ENCODE results near the gene CDH13.

The CDH13 gene

GRCh38 chr16:83473926-83474650, 847.3 kb downstream of the CDH13 start:
- no peak overlapping the region for H3K9ac ChIP-seq (ENCODE audit: low read length)
- H3K36me3 ChIP-seq (ENCODE audit: insufficient read depth, low read length), result no peaks in the 10 kb centered on the region
- no peaks in the 10 kb centered on the region for H3K27me3 ChIP-seq (ENCODE audit: control insufficient read depth in 1 of 2, insufficient read depth in 2 of 2, low read length in 2 of 2)
- H3K4me3 ChIP-seq (ENCODE audit: low read depth in 1 of 2, low read length in 2 of 2), result no peak overlapping the region
- no peaks in the 10 kb centered on the region for H3K4me1 ChIP-seq (ENCODE audit: insufficient read depth, low read length)
- no peak overlapping the region for H3K27ac ChIP-seq (ENCODE audit: low read depth, low read length)
- H3K9me3 ChIP-seq (ENCODE audit: low read length), result no peaks in the 10 kb centered on the region

GRCh38 chr16:83475108-83475507, 848.3 kb downstream of the CDH13 start:
- Histone ChIP-seq H3K4me1 (ENCODE audit: insufficient read depth, low read length) (no peaks in the 10 kb centered on the region), H3K27me3 (ENCODE audit: control insufficient read depth in 1 of 2, insufficient read depth in 2 of 2, low read length in 2 of 2) (no peaks in the 10 kb centered on the region), H3K9me3 (ENCODE audit: low read length) (no peaks in the 10 kb centered on the region), H3K27ac (ENCODE audit: low read depth, low read length) (no peak overlapping the region), H3K9ac (ENCODE audit: low read length) (no peak overlapping the region), H3K4me3 (ENCODE audit: low read depth in 1 of 2, low read length in 2 of 2) (no peak overlapping the region), H3K36me3 (ENCODE audit: insufficient read depth, low read length) (no peaks in the 10 kb centered on the region)

- no peak overlapping the region for H3K4me3 ChIP-seq (ENCODE audit: low read depth in 1 of 2, low read length in 2 of 2)
- no peaks in the 10 kb centered on the region for H3K9me3 ChIP-seq (ENCODE audit: low read length)
- no peaks in the 10 kb centered on the region for H3K4me1 ChIP-seq (ENCODE audit: insufficient read depth, low read length)
- no peak overlapping the region for H3K9ac ChIP-seq (ENCODE audit: low read length)
- H3K27ac ChIP-seq (ENCODE audit: low read depth, low read length), result no peak overlapping the region
- no peaks in the 10 kb centered on the region for H3K36me3 ChIP-seq (ENCODE audit: insufficient read depth, low read length)
- H3K27me3 ChIP-seq (ENCODE audit: control insufficient read depth in 1 of 2, insufficient read depth in 2 of 2, low read length in 2 of 2), result no peaks in the 10 kb centered on the region
These were observed 854.8 kb downstream of the CDH13 start for GRCh38 chr16:83481589-83481988.

GRCh38 chr16:83482545-83483162, 855.9 kb downstream of the CDH13 start:
- Histone ChIP-seq H3K27me3 (ENCODE audit: control insufficient read depth in 1 of 2, insufficient read depth in 2 of 2, low read length in 2 of 2) (no peaks in the 10 kb centered on the region), H3K27ac (ENCODE audit: low read depth, low read length) (no peak overlapping the region), H3K9ac (ENCODE audit: low read length) (no peak overlapping the region), H3K9me3 (ENCODE audit: low read length) (no peaks in the 10 kb centered on the region), H3K36me3 (ENCODE audit: insufficient read depth, low read length) (no peaks in the 10 kb centered on the region), H3K4me1 (ENCODE audit: insufficient read depth, low read length) (no peaks in the 10 kb centered on the region), H3K4me3 (ENCODE audit: low read depth in 1 of 2, low read length in 2 of 2) (no peak overlapping the region)

GRCh38 chr16:83490073-83490472, 863.3 kb downstream of the CDH13 start:
- H3K4me1 ChIP-seq (ENCODE audit: insufficient read depth, low read length), result peaks cover 15% of the 10 kb centered on the region
- no peaks in the 10 kb centered on the region for H3K36me3 ChIP-seq (ENCODE audit: insufficient read depth, low read length)
- H3K27ac ChIP-seq (ENCODE audit: low read depth, low read length), result no peak overlapping the region
- no peak overlapping the region for H3K9ac ChIP-seq (ENCODE audit: low read length)
- no peaks in the 10 kb centered on the region for H3K27me3 ChIP-seq (ENCODE audit: control insufficient read depth in 1 of 2, insufficient read depth in 2 of 2, low read length in 2 of 2)
- H3K4me3 ChIP-seq (ENCODE audit: low read depth in 1 of 2, low read length in 2 of 2), result no peak overlapping the region
- H3K9me3 ChIP-seq (ENCODE audit: low read length), result no peaks in the 10 kb centered on the region

- Histone ChIP-seq H3K4me3 (ENCODE audit: low read depth in 1 of 2, low read length in 2 of 2) (no peak overlapping the region), H3K9me3 (ENCODE audit: low read length) (no peaks in the 10 kb centered on the region), H3K27me3 (ENCODE audit: control insufficient read depth in 1 of 2, insufficient read depth in 2 of 2, low read length in 2 of 2) (no peaks in the 10 kb centered on the region), H3K36me3 (ENCODE audit: insufficient read depth, low read length) (no peaks in the 10 kb centered on the region), H3K9ac (ENCODE audit: low read length) (no peak overlapping the region), H3K4me1 (ENCODE audit: insufficient read depth, low read length) (peaks cover 15% of the 10 kb centered on the region), H3K27ac (ENCODE audit: low read depth, low read length) (no peak overlapping the region)
These were observed 867.7 kb downstream of the CDH13 start for GRCh38 chr16:83494459-83494858.

- no peaks in the 10 kb centered on the region for H3K9me3 ChIP-seq (ENCODE audit: low read length)
- H3K9ac ChIP-seq (ENCODE audit: low read length), result no peak overlapping the region
- no peaks in the 10 kb centered on the region for H3K4me1 ChIP-seq (ENCODE audit: insufficient read depth, low read length)
- no peaks in the 10 kb centered on the region for H3K36me3 ChIP-seq (ENCODE audit: insufficient read depth, low read length)
- H3K27me3 ChIP-seq (ENCODE audit: control insufficient read depth in 1 of 2, insufficient read depth in 2 of 2, low read length in 2 of 2), result no peaks in the 10 kb centered on the region
- no peak overlapping the region for H3K4me3 ChIP-seq (ENCODE audit: low read depth in 1 of 2, low read length in 2 of 2)
- H3K27ac ChIP-seq (ENCODE audit: low read depth, low read length), result no peak overlapping the region
These were observed 874.7 kb downstream of the CDH13 start for GRCh38 chr16:83501481-83501880.

GRCh38 chr16:83508295-83508694, 881.5 kb downstream of the CDH13 start:
- no peaks in the 10 kb centered on the region for H3K4me1 ChIP-seq (ENCODE audit: insufficient read depth, low read length)
- no peak overlapping the region for H3K4me3 ChIP-seq (ENCODE audit: low read depth in 1 of 2, low read length in 2 of 2)
- H3K9ac ChIP-seq (ENCODE audit: low read length), result no peak overlapping the region
- no peaks in the 10 kb centered on the region for H3K27me3 ChIP-seq (ENCODE audit: control insufficient read depth in 1 of 2, insufficient read depth in 2 of 2, low read length in 2 of 2)
- H3K9me3 ChIP-seq (ENCODE audit: low read length), result no peaks in the 10 kb centered on the region
- H3K36me3 ChIP-seq (ENCODE audit: insufficient read depth, low read length), result no peaks in the 10 kb centered on the region
- H3K27ac ChIP-seq (ENCODE audit: low read depth, low read length), result no peak overlapping the region

- Histone ChIP-seq H3K4me3 (ENCODE audit: low read depth in 1 of 2, low read length in 2 of 2) (no peak overlapping the region), H3K9ac (ENCODE audit: low read length) (no peak overlapping the region), H3K27ac (ENCODE audit: low read depth, low read length) (no peak overlapping the region), H3K36me3 (ENCODE audit: insufficient read depth, low read length) (no peaks in the 10 kb centered on the region), H3K27me3 (ENCODE audit: control insufficient read depth in 1 of 2, insufficient read depth in 2 of 2, low read length in 2 of 2) (no peaks in the 10 kb centered on the region), H3K4me1 (ENCODE audit: insufficient read depth, low read length) (no peaks in the 10 kb centered on the region), H3K9me3 (ENCODE audit: low read length) (no peaks in the 10 kb centered on the region)
These were observed 882.5 kb downstream of the CDH13 start for GRCh38 chr16:83509316-83509715.

- Histone ChIP-seq H3K4me1 (ENCODE audit: insufficient read depth, low read length) (no peaks in the 10 kb centered on the region), H3K27ac (ENCODE audit: low read depth, low read length) (no peak overlapping the region), H3K9ac (ENCODE audit: low read length) (no peak overlapping the region), H3K4me3 (ENCODE audit: low read depth in 1 of 2, low read length in 2 of 2) (no peak overlapping the region), H3K27me3 (ENCODE audit: control insufficient read depth in 1 of 2, insufficient read depth in 2 of 2, low read length in 2 of 2) (no peaks in the 10 kb centered on the region), H3K36me3 (ENCODE audit: insufficient read depth, low read length) (no peaks in the 10 kb centered on the region), H3K9me3 (ENCODE audit: low read length) (no peaks in the 10 kb centered on the region)
These were observed 884.1 kb downstream of the CDH13 start for GRCh38 chr16:83510906-83511305.

- no peak overlapping the region for H3K9ac ChIP-seq (ENCODE audit: low read length)
- no peak overlapping the region for H3K4me3 ChIP-seq (ENCODE audit: low read depth in 1 of 2, low read length in 2 of 2)
- no peak overlapping the region for H3K27ac ChIP-seq (ENCODE audit: low read depth, low read length)
- no peaks in the 10 kb centered on the region for H3K36me3 ChIP-seq (ENCODE audit: insufficient read depth, low read length)
- H3K27me3 ChIP-seq (ENCODE audit: control insufficient read depth in 1 of 2, insufficient read depth in 2 of 2, low read length in 2 of 2), result no peaks in the 10 kb centered on the region
- no peaks in the 10 kb centered on the region for H3K4me1 ChIP-seq (ENCODE audit: insufficient read depth, low read length)
- no peaks in the 10 kb centered on the region for H3K9me3 ChIP-seq (ENCODE audit: low read length)
These were observed 886.4 kb downstream of the CDH13 start for GRCh38 chr16:83513008-83513755.

Data from muscle layer of colon (tissue), 2 donors.